GM12878 (cell line): ENCODE data around the gene PMIS2. TPM values are rescaled to one million over a fixed set of nuclear protein-coding genes. Genes with fewer than 3 reads are reported as not detected.

Experiments
- IKZF1 ChIP-seq: fragments of 450-650 bp; conservative IDR thresholded peaks from 2 replicates; pipeline ENCODE4 v1.6.1; 2017; ENCODE audit warnings: antibody characterized with exemption, mild to moderate bottlenecking
- IKZF2 ChIP-seq, 2 experiments: fragments of 450-650 bp; IDR thresholded peaks; 2 replicates each; pipeline ENCODE4 v1.6.1; 2017; ENCODE audit warnings: mild to moderate bottlenecking in 2 of 2, moderate library complexity in 2 of 2
- SP1 ChIP-seq: IDR thresholded peaks from one replicate; pipeline ENCODE4 v1.6.1; 2011; ENCODE audit warnings: low read depth, low read length
- polyA plus RNA-seq, 11 experiments: library from polyadenylated mRNA; depleted of rRNA in 4 of 11; unstranded in 6 of 11; stranded (reverse) in 5 of 11; fragments of >200 nt; fragmentation: Nextera tagmentation in 4 of 11; fragmentation: Illumina TruSeq in 1 of 11; extraction: Ambion mirVana in 4 of 11; extraction: Trizol in 1 of 11; gene quantifications; 1 replicate in 1 of 11; 2 replicates in 10 of 11; pipeline versions ENCODE4 v1.2.1 to v1.2.3, GENCODE V29; 2011 to 2016; ENCODE audit warnings: inconsistent platforms in 2 of 11, missing spikeins in 2 of 11, low read depth in 1 of 11
- total RNA-seq, 4 experiments: library from RNA; depleted of rRNA in 3 of 4; stranded (reverse); fragments of >200 nt in 3 of 4; fragmentation: Illumina TruSeq in 1 of 4; extraction: Trizol in 1 of 4; gene quantifications; 2 replicates each; pipeline versions ENCODE4 v1.2.1 to v1.2.3, GENCODE V29; 2013 to 2021

The PMIS2 gene
- total and polyA plus RNA-seq, 10 of the 15 experiments (the other 5 are each of a cell fraction or from before 2014, with no cell fraction given): not detected

GRCh38 chr19:35636651-35637050 lies 50.7 kb downstream of the PMIS2 start (continued):
- TF ChIP-seq IKZF2 (IDR thresholded peaks at IDR 0.05): no peak
- TF ChIP-seq SP1: no peak
- no peak for TF ChIP-seq IKZF1
- TF ChIP-seq, all 136 proteins: peak for 0

Other genes with a start within 250 kb of the PMIS2 start
Only the 7 nearest of the 25 such genes appear.
- not detected in 2 replicates for gene SBSN, start 57.9 kb upstream of the PMIS2 start, total RNA-seq (2014; rRNA removed)
- gene SBSN, start 57.9 kb upstream of the PMIS2 start, total RNA-seq (2014; rRNA removed; fragmentation: Illumina TruSeq; extraction: Trizol): not detected in 2 replicates
- not detected in 2 replicates for gene SBSN, start 57.9 kb upstream of the PMIS2 start, total RNA-seq (2021)
- not detected in 2 replicates for gene SBSN, start 57.9 kb upstream of the PMIS2 start, polyA plus RNA-seq (2011; rRNA removed)
- gene SBSN, start 57.9 kb upstream of the PMIS2 start, polyA plus RNA-seq (2014; fragmentation: Illumina TruSeq; extraction: Trizol): not detected in 2 replicates
- gene SBSN, start 57.9 kb upstream of the PMIS2 start, polyA plus RNA-seq (2014; fragmentation: Nextera tagmentation; extraction: Ambion mirVana): not detected
- gene SBSN, start 57.9 kb upstream of the PMIS2 start, polyA plus RNA-seq (2014; rRNA removed): 0.09 TPM in 1 of 2 replicates, not detected in the other
- not detected for gene SBSN, start 57.9 kb upstream of the PMIS2 start, polyA plus RNA-seq (2016; fragmentation: Nextera tagmentation; extraction: Ambion mirVana)
- gene GAPDHS, start 52.7 kb upstream of the PMIS2 start, total RNA-seq (2014; rRNA removed): not detected in 2 replicates
- not detected in 2 replicates for gene GAPDHS, start 52.7 kb upstream of the PMIS2 start, total RNA-seq (2014; rRNA removed; fragmentation: Illumina TruSeq; extraction: Trizol)
- gene GAPDHS, start 52.7 kb upstream of the PMIS2 start, total RNA-seq (2021): not detected in 2 replicates
- 0.08 TPM in 1 of 2 replicates, not detected in the other for gene GAPDHS, start 52.7 kb upstream of the PMIS2 start, polyA plus RNA-seq (2011; rRNA removed)
- not detected in 2 replicates for gene GAPDHS, start 52.7 kb upstream of the PMIS2 start, polyA plus RNA-seq (2014; fragmentation: Illumina TruSeq; extraction: Trizol)
- gene GAPDHS, start 52.7 kb upstream of the PMIS2 start, polyA plus RNA-seq (2014; fragmentation: Nextera tagmentation; extraction: Ambion mirVana): not detected
- gene GAPDHS, start 52.7 kb upstream of the PMIS2 start, polyA plus RNA-seq (2014; rRNA removed): not detected in 2 replicates
- not detected for gene GAPDHS, start 52.7 kb upstream of the PMIS2 start, polyA plus RNA-seq (2016; fragmentation: Nextera tagmentation; extraction: Ambion mirVana)
- 96.9 and 106 TPM in 2 replicates for gene TMEM147, start 40.5 kb upstream of the PMIS2 start, total RNA-seq (2014; rRNA removed)
- gene TMEM147, start 40.5 kb upstream of the PMIS2 start, total RNA-seq (2014; rRNA removed; fragmentation: Illumina TruSeq; extraction: Trizol): 54.7 and 55.2 TPM in 2 replicates
- 69.7 and 73.8 TPM in 2 replicates for gene TMEM147, start 40.5 kb upstream of the PMIS2 start, total RNA-seq (2021)
- gene TMEM147, start 40.5 kb upstream of the PMIS2 start, polyA plus RNA-seq (2011; rRNA removed): 47.2 and 84.8 TPM in 2 replicates
- gene TMEM147, start 40.5 kb upstream of the PMIS2 start, polyA plus RNA-seq (2014; fragmentation: Illumina TruSeq; extraction: Trizol): 69.3 and 71.8 TPM in 2 replicates
- gene TMEM147, start 40.5 kb upstream of the PMIS2 start, polyA plus RNA-seq (2014; fragmentation: Nextera tagmentation; extraction: Ambion mirVana): 10 to 100 TPM; 53.4 to 65.3 TPM
- 119 and 131 TPM in 2 replicates for gene TMEM147, start 40.5 kb upstream of the PMIS2 start, polyA plus RNA-seq (2014; rRNA removed)
- gene TMEM147, start 40.5 kb upstream of the PMIS2 start, polyA plus RNA-seq (2016; fragmentation: Nextera tagmentation; extraction: Ambion mirVana): 100 to 1,000 TPM; 134 to 145 TPM
- 0.11 TPM in 2 replicates for gene ATP4A, start 22.5 kb upstream of the PMIS2 start, total RNA-seq (2014; rRNA removed)
- not detected in 2 replicates for gene ATP4A, start 22.5 kb upstream of the PMIS2 start, total RNA-seq (2014; rRNA removed; fragmentation: Illumina TruSeq; extraction: Trizol)
- gene ATP4A, start 22.5 kb upstream of the PMIS2 start, total RNA-seq (2021): 0.16 and 0.18 TPM in 2 replicates
- gene ATP4A, start 22.5 kb upstream of the PMIS2 start, polyA plus RNA-seq (2011; rRNA removed): 0.69 and 1.5 TPM in 2 replicates
- 0.03 and 0.11 TPM in 2 replicates for gene ATP4A, start 22.5 kb upstream of the PMIS2 start, polyA plus RNA-seq (2014; fragmentation: Illumina TruSeq; extraction: Trizol)
- under 1 TPM in 1 of 2 experiments, not detected in 1; 0.04 TPM for gene ATP4A, start 22.5 kb upstream of the PMIS2 start, polyA plus RNA-seq (2014; fragmentation: Nextera tagmentation; extraction: Ambion mirVana)
- gene ATP4A, start 22.5 kb upstream of the PMIS2 start, polyA plus RNA-seq (2014; rRNA removed): 0.09 and 0.20 TPM in 2 replicates
- under 1 TPM in 1 of 2 experiments, not detected in 1; 0.13 TPM for gene ATP4A, start 22.5 kb upstream of the PMIS2 start, polyA plus RNA-seq (2016; fragmentation: Nextera tagmentation; extraction: Ambion mirVana)
- 25.7 and 28.0 TPM in 2 replicates for gene HAUS5, start 26.6 kb downstream of the PMIS2 start, total RNA-seq (2014; rRNA removed)
- 8.6 and 8.9 TPM in 2 replicates for gene HAUS5, start 26.6 kb downstream of the PMIS2 start, total RNA-seq (2014; rRNA removed; fragmentation: Illumina TruSeq; extraction: Trizol)
- gene HAUS5, start 26.6 kb downstream of the PMIS2 start, total RNA-seq (2021): 32.6 and 34.9 TPM in 2 replicates
- gene HAUS5, start 26.6 kb downstream of the PMIS2 start, polyA plus RNA-seq (2011; rRNA removed): 7.9 and 9.7 TPM in 2 replicates
- 5.1 and 7.6 TPM in 2 replicates for gene HAUS5, start 26.6 kb downstream of the PMIS2 start, polyA plus RNA-seq (2014; fragmentation: Illumina TruSeq; extraction: Trizol)
- 1 to 10 TPM; 3.1 to 3.6 TPM for gene HAUS5, start 26.6 kb downstream of the PMIS2 start, polyA plus RNA-seq (2014; fragmentation: Nextera tagmentation; extraction: Ambion mirVana)
- 25.5 and 28.5 TPM in 2 replicates for gene HAUS5, start 26.6 kb downstream of the PMIS2 start, polyA plus RNA-seq (2014; rRNA removed)
- 10 to 100 TPM; 31.3 to 32.0 TPM for gene HAUS5, start 26.6 kb downstream of the PMIS2 start, polyA plus RNA-seq (2016; fragmentation: Nextera tagmentation; extraction: Ambion mirVana)
- 53.9 and 58.8 TPM in 2 replicates for gene RBM42, start 42.9 kb downstream of the PMIS2 start, total RNA-seq (2014; rRNA removed)
- gene RBM42, start 42.9 kb downstream of the PMIS2 start, total RNA-seq (2014; rRNA removed; fragmentation: Illumina TruSeq; extraction: Trizol): 20.5 and 23.8 TPM in 2 replicates
- gene RBM42, start 42.9 kb downstream of the PMIS2 start, total RNA-seq (2021): 94.6 and 105 TPM in 2 replicates
- 16.6 and 38.3 TPM in 2 replicates for gene RBM42, start 42.9 kb downstream of the PMIS2 start, polyA plus RNA-seq (2011; rRNA removed)
- gene RBM42, start 42.9 kb downstream of the PMIS2 start, polyA plus RNA-seq (2014; fragmentation: Illumina TruSeq; extraction: Trizol): 4.0 and 16.3 TPM in 2 replicates
- 10 to 100 TPM in 1 of 2 experiments, 1 to 10 TPM in 1; 4.2 to 11.1 TPM for gene RBM42, start 42.9 kb downstream of the PMIS2 start, polyA plus RNA-seq (2014; fragmentation: Nextera tagmentation; extraction: Ambion mirVana)
- 68.4 and 83.3 TPM in 2 replicates for gene RBM42, start 42.9 kb downstream of the PMIS2 start, polyA plus RNA-seq (2014; rRNA removed)
- gene RBM42, start 42.9 kb downstream of the PMIS2 start, polyA plus RNA-seq (2016; fragmentation: Nextera tagmentation; extraction: Ambion mirVana): 100 to 1,000 TPM; 105 to 117 TPM
- gene ETV2, start 55.6 kb downstream of the PMIS2 start, total RNA-seq (2014; rRNA removed): 0.82 and 1.1 TPM in 2 replicates
- gene ETV2, start 55.6 kb downstream of the PMIS2 start, total RNA-seq (2014; rRNA removed; fragmentation: Illumina TruSeq; extraction: Trizol): 0.18 and 0.22 TPM in 2 replicates
- gene ETV2, start 55.6 kb downstream of the PMIS2 start, total RNA-seq (2021): 0.93 and 1.3 TPM in 2 replicates
- gene ETV2, start 55.6 kb downstream of the PMIS2 start, polyA plus RNA-seq (2011; rRNA removed): 0.19 and 0.46 TPM in 2 replicates
- not detected in 2 replicates for gene ETV2, start 55.6 kb downstream of the PMIS2 start, polyA plus RNA-seq (2014; fragmentation: Illumina TruSeq; extraction: Trizol)
- gene ETV2, start 55.6 kb downstream of the PMIS2 start, polyA plus RNA-seq (2014; fragmentation: Nextera tagmentation; extraction: Ambion mirVana): under 1 TPM; 0.10 to 0.13 TPM
- 1.2 and 1.4 TPM in 2 replicates for gene ETV2, start 55.6 kb downstream of the PMIS2 start, polyA plus RNA-seq (2014; rRNA removed)
- under 1 TPM; 0.54 to 0.66 TPM for gene ETV2, start 55.6 kb downstream of the PMIS2 start, polyA plus RNA-seq (2016; fragmentation: Nextera tagmentation; extraction: Ambion mirVana)